SK-N-SH (cell line): ENCODE measurements around the gene AMT.

Source experiments
- CHD2 ChIP-seq: fragments of 150-350 bp; IDR thresholded peaks from 2 replicates; pipeline ENCODE4 v1.6.1; 2018; ENCODE audit warnings: low read length; ENCODE audit not compliant: partially characterized antibody
- ELF1 ChIP-seq: IDR thresholded peaks from 2 replicates; pipeline ENCODE4 v1.4.0; 2012
- EP300 ChIP-seq, 2 experiments: IDR thresholded peaks; 2 replicates each; pipeline versions ENCODE4 v1.4.0 to v1.6.1; 2012; ENCODE audit warnings: borderline replicate concordance in 1 of 2, low read depth in 1 of 2, low read length in 1 of 2
- EZH2phosphoT487 ChIP-seq: fragments of 200-600 bp; sonication (generic); IDR thresholded peaks from 2 replicates; pipeline ENCODE4 v1.6.1; 2017; ENCODE audit warnings: low read depth, mixed run types, mild to moderate bottlenecking, antibody characterized with exemption, moderate library complexity, borderline replicate concordance
- FOXM1 ChIP-seq: IDR thresholded peaks from 2 replicates; pipeline ENCODE4 v1.4.0; 2012; ENCODE audit warnings: low read depth, mild to moderate bottlenecking
- GABPA ChIP-seq: IDR thresholded peaks from 2 replicates; pipeline ENCODE4 v1.4.0; 2012; ENCODE audit warnings: low read depth, mild to moderate bottlenecking
- GATA2 ChIP-seq: sonication (generic); formaldehyde crosslinking; IDR thresholded peaks from 2 replicates; pipeline ENCODE4 v1.5.0; 2020; ENCODE audit warnings: mild to moderate bottlenecking, missing genetic modification reagents
- MEF2A ChIP-seq: IDR thresholded peaks from 2 replicates; pipeline ENCODE4 v1.4.0; 2012; ENCODE audit warnings: low read depth, borderline replicate concordance
- NRF1 ChIP-seq: IDR thresholded peaks from 2 replicates; pipeline ENCODE4 v1.6.1; 2012; ENCODE audit warnings: low read depth, mild to moderate bottlenecking, low read length
- POLR2AphosphoS5 ChIP-seq: IDR thresholded peaks from 2 replicates; pipeline ENCODE4 v1.6.1; 2012; ENCODE audit warnings: low read depth, low read length
- TAF1 ChIP-seq: IDR thresholded peaks from 2 replicates; pipeline ENCODE4 v1.6.1; 2012; ENCODE audit warnings: low read depth, mild to moderate bottlenecking, low read length, moderate library complexity, borderline replicate concordance
- USF2 ChIP-seq: fragments of 150-350 bp; IDR thresholded peaks from 2 replicates; pipeline ENCODE4 v1.6.1; 2017; ENCODE audit warnings: antibody characterized with exemption, low read length, low read depth, borderline replicate concordance
- TF ChIP-seq, protein P1 (sequence below): fragments of 200-600 bp; sonication (generic); IDR thresholded peaks from 2 replicates; pipeline ENCODE4 v1.6.1; 2017; ENCODE audit warnings: antibody characterized with exemption, mild to moderate bottlenecking, moderate library complexity
- TF ChIP-seq, protein P2 (sequence below): IDR thresholded peaks from 2 replicates; pipeline ENCODE4 v1.4.0; 2012; ENCODE audit warnings: low read depth, borderline replicate concordance

GRCh38 chr3:49413338-49413734, 8.9 kb downstream of the AMT start:
- no peak for TF ChIP-seq POLR2AphosphoS5
- no peak for TF ChIP-seq CHD2
- TF ChIP-seq, protein P1, sequence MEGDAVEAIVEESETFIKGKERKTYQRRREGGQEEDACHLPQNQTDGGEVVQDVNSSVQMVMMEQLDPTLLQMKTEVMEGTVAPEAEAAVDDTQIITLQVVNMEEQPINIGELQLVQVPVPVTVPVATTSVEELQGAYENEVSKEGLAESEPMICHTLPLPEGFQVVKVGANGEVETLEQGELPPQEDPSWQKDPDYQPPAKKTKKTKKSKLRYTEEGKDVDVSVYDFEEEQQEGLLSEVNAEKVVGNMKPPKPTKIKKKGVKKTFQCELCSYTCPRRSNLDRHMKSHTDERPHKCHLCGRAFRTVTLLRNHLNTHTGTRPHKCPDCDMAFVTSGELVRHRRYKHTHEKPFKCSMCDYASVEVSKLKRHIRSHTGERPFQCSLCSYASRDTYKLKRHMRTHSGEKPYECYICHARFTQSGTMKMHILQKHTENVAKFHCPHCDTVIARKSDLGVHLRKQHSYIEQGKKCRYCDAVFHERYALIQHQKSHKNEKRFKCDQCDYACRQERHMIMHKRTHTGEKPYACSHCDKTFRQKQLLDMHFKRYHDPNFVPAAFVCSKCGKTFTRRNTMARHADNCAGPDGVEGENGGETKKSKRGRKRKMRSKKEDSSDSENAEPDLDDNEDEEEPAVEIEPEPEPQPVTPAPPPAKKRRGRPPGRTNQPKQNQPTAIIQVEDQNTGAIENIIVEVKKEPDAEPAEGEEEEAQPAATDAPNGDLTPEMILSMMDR: no peak
- TF ChIP-seq ELF1: no peak
- TF ChIP-seq GABPA: no peak
- TF ChIP-seq GATA2 (CRISPR knock-in tag): no peak
- no peak for TF ChIP-seq EZH2phosphoT487
- TF ChIP-seq FOXM1: no peak
- no peak for TF ChIP-seq MEF2A
- TF ChIP-seq, protein P2, sequence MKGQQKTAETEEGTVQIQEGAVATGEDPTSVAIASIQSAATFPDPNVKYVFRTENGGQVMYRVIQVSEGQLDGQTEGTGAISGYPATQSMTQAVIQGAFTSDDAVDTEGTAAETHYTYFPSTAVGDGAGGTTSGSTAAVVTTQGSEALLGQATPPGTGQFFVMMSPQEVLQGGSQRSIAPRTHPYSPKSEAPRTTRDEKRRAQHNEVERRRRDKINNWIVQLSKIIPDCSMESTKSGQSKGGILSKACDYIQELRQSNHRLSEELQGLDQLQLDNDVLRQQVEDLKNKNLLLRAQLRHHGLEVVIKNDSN: no peak
- TF ChIP-seq TAF1: no peak
- no peak for TF ChIP-seq USF2
- no peak for TF ChIP-seq NRF1
- TF ChIP-seq EP300 (IDR thresholded peaks at IDR 0.05; ENCODE audit: borderline replicate concordance in 1 of 2, low read depth in 1 of 2, low read length in 1 of 2): no peak
